NCI-H2196 (cell line): Measurements from ENCODE around the gene GNAT2.
A peak's percentile ranks its signal among the peaks of the same experiment; 100 is the strongest.
"Not testable (repeated sequence)": the region's sequence is repeated elsewhere in the genome, so short reads cannot be mapped to it uniquely, and the experiment has no call there.

Experiments
- DNase-seq: peaks from one replicate; lab custom pipeline; 2025; ENCODE audit not compliant: unreplicated experiment; lab: John Stamatoyannopoulos, UW

GNAT2 gene

GRCh38 chr1:109619576-109620400 lies at the start of gene GNAT2, which contains the start of gene AMPD2:
Gene GNAT2, minus strand, starts transcription at chr1:109619616. Its CDS starts 6,746 bp downstream, at chr1:109612870.
Gene AMPD2, plus strand, starts transcription at chr1:109619837. Its CDS starts 1,339 bp downstream, at chr1:109621176.
- peak; percentile 62 for DNase-seq

- no peak for DNase-seq
Observed at GRCh38 chr1:109668123-109668775, 48.8 kb upstream of the GNAT2 start.

GRCh38 chr1:109667452-109668122 lies 48.2 kb upstream of the GNAT2 start, which contains the start of gene GSTM2:
Gene GSTM2, plus strand, starts transcription at chr1:109668057. Its CDS starts 59 bp downstream, at chr1:109668116.
- no peak for DNase-seq

- DNase-seq: no peak
Observed at GRCh38 chr1:109664671-109665070, 45.3 kb upstream of the GNAT2 start.

GRCh38 chr1:109661391-109661790 lies 42.0 kb upstream of the GNAT2 start:
- no peak for DNase-seq

GRCh38 chr1:109660691-109661026 lies 41.2 kb upstream of the GNAT2 start:
- DNase-seq: not testable (repeated sequence)

- no peak for DNase-seq
Observed at GRCh38 chr1:109659997-109660690, 40.7 kb upstream of the GNAT2 start.

GRCh38 chr1:109659145-109659544 lies 39.7 kb upstream of the GNAT2 start:
- DNase-seq: no peak

GRCh38 chr1:109658533-109659042 lies 39.2 kb upstream of the GNAT2 start:
- DNase-seq: no peak

- DNase-seq: no peak
Observed at GRCh38 chr1:109657970-109658369, 38.6 kb upstream of the GNAT2 start.

- DNase-seq: no peak
Observed at GRCh38 chr1:109657395-109657794, 38.0 kb upstream of the GNAT2 start.

- peak; percentile 60 for DNase-seq
Observed at GRCh38 chr1:109655615-109656519, 36.5 kb upstream of the GNAT2 start, which contains the start of gene GSTM4. Gene GSTM4, plus strand, starts transcription at chr1:109656099. Its CDS starts 291 bp downstream, at chr1:109656390.

- DNase-seq: no peak
Observed at GRCh38 chr1:109654519-109654918, 35.1 kb upstream of the GNAT2 start.

- DNase-seq: no peak
Observed at GRCh38 chr1:109653306-109653705, 33.9 kb upstream of the GNAT2 start.

- no peak for DNase-seq
Observed at GRCh38 chr1:109652402-109652801, 33.0 kb upstream of the GNAT2 start.

- no peak for DNase-seq
Observed at GRCh38 chr1:109650609-109651008, 31.2 kb upstream of the GNAT2 start.

- peak; percentile 51 for DNase-seq
Observed at GRCh38 chr1:109649491-109649914, 30.1 kb upstream of the GNAT2 start.

- peak; percentile 13 for DNase-seq
Observed at GRCh38 chr1:109644670-109645069, 25.3 kb upstream of the GNAT2 start.

- no peak for DNase-seq
Observed at GRCh38 chr1:109643385-109644230, 24.2 kb upstream of the GNAT2 start.
